ENCODE data around the gene SEL1L2.

SEL1L2 gene

GRCh38 chr20:13875265-13875811, 115.1 kb downstream of the SEL1L2 start:
- TF ChIP-seq CTCF (IDR thresholded peaks at IDR 0.05) = no peak

- no peak for TF ChIP-seq CTCF (IDR thresholded peaks at IDR 0.05)
Measured at GRCh38 chr20:13874394-13875157, 115.8 kb downstream of the SEL1L2 start.

- no peak for TF ChIP-seq CTCF (IDR thresholded peaks at IDR 0.05)
Measured at GRCh38 chr20:13873831-13874230, 116.6 kb downstream of the SEL1L2 start.

GRCh38 chr20:13870170-13870748, 120.2 kb downstream of the SEL1L2 start:
- no peak for TF ChIP-seq CTCF (IDR thresholded peaks at IDR 0.05)

- TF ChIP-seq CTCF (IDR thresholded peaks at IDR 0.05) = no peak
Measured at GRCh38 chr20:13868331-13868730, 122.1 kb downstream of the SEL1L2 start.

GRCh38 chr20:13865791-13866351, 124.5 kb downstream of the SEL1L2 start:
- no peak for TF ChIP-seq CTCF (IDR thresholded peaks at IDR 0.05)

GRCh38 chr20:13865156-13865555, 125.3 kb downstream of the SEL1L2 start:
- no peak for TF ChIP-seq CTCF (IDR thresholded peaks at IDR 0.05)
